Cardiac septum (tissue), 1 donor: Measurements from ENCODE around the gene KERA. TPM values are rescaled to one million over a fixed set of nuclear protein-coding genes. Genes with fewer than 3 reads are reported as not detected.

Experiments used
- DNase-seq: peaks from one replicate; pipeline ENCODE4 v3.0.0-alpha.2; 2020; ENCODE audit warnings: low spot score
- intact Hi-C: fragments of 100-400 bp; cut with DNase I; formaldehyde crosslinking; loops from one replicate; pipeline ENCODE4 v1.14.0; 2022
- total RNA-seq: library from RNA; stranded (reverse); fragmentation: NEBNext Ultra II Directional; extraction: Animal tissue kit (Norgen Biotek cat#: 25700); gene quantifications from one replicate; pipeline ENCODE4 v1.2.1, GENCODE V29; 2021
- donor health status: DM: no; HTN: no; CAD: no.

The KERA gene
- total RNA-seq, 1 donor from 2014 or later, result 0.19 TPM

DNA sequence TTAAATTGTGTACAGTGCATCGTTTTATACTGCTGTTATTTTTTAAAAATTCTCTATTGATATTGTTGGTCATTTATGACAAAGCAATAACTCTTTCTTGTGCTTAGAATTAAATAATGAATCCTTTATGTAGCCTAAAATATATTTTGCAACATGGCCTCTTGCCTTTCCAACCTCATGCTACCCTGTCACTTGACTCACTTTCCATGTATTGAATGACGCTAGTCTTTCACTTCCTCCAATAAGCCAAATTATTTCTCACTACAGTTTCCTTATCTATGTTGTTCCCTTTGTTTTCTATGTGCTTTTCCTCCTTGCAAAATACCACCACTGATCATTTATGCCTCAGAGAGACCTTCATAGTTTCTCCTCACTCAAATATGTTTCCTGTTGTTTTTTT, 36.7 kb downstream of the KERA start:
- intact Hi-C loops, result no loop called here
- no peak for DNase-seq

DNA sequence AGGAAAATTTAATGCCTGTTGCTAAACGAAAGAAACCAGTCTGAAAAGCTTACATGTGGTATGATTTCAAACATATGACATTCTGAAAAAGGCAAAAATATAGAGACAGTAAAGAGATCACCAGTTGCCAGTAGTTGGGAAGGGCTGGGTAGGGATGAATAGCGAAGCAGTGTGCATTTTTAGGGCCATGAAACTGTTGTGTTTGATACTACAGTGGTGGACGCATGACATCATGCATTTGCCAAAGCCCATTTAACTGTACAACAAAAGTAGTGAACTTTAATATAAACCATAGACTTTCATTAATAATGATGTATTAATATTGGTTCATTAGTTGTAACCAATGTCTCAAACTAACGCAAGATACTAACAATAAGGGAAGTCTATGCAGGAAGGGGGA, 38.4 kb downstream of the KERA start:
- intact Hi-C loops, result no loop called here
- DNase-seq, result no peak

DNA sequence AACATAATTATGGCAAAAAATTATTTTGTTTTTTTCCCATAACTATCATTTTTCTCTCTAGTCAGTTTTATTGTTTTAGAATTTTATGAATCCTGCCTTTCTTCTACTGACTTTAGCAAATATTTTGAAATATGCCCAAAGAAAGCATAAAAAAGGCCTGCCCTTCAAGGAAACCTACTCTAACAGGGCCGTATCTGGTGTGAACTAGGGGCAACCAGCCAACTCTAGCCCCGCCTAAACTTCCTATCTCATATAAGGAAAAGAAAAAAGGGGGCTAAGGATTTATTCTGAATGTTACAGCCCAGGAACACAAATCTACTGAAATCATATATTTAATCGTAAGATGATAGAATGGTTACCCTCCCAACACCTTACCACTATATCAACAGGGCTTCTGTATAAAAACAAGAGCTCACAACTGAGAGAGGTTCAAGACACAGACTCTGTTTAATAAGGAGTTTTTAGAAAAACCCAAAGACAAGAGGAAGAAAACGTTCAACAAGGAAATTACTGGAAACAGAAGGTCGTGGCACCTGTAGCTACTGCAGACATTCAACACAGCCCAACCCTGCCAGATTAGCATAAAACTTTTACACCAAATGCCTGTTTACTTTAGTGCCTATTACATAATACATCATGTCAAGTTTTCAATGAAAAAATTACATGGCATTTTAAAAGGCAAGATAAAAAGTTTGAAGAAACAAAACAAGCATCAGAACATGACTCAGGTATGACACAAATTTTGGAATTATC, 40.1 kb downstream of the KERA start:
- no peak for DNase-seq
- intact Hi-C loops, result no loop called here

DNA sequence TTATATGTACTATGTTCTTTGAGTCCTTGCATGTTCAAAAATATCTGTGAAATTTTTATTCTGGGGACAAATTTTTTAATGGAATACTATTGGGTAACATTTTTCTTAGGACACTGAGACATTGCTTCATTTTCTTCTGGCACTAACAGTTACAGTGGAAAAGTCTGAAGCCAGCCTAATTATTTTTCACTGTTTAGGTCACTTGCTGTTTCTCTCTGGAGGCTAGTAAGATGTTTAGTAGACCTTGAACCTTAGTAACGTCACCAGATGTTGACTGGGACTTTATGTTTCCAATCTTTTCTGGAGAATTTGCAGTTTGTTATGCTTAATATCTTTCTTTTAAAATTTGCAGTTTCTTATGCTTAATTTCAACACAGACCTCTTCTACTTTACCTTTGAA, 40.8 kb downstream of the KERA start:
- no peak for DNase-seq
- intact Hi-C loops, result no loop called here

DNA sequence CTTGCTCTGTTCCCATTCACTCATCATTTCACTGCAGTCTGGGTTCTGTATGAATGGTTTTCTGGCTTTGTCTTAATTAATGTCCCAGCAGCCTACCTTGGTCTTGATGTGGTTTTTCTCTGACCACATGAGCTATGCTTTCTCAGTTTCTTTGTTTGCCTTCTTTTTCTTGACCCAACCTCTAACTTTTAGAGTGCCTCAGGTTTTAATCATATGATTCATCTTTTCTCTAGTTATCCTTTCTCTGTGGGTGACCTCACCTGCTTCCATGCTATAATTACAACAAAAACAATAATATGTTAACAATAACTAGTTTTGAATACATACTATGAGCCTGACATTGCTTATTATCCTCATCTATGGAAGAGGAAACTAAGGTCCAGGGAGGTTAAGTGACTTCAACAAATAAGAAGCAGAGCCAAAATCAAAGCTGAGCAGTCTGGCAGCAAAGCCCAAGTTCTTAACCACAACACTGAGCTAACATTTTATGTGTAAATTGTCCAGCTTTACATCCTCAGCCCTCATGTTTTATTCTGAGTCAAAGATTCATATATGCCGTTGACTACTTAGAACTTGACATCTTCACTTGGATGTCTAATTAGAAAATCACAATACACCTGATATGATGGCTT, 48.4 kb downstream of the KERA start:
- DNase-seq, result no peak
- intact Hi-C loops, result no loop called here

DNA sequence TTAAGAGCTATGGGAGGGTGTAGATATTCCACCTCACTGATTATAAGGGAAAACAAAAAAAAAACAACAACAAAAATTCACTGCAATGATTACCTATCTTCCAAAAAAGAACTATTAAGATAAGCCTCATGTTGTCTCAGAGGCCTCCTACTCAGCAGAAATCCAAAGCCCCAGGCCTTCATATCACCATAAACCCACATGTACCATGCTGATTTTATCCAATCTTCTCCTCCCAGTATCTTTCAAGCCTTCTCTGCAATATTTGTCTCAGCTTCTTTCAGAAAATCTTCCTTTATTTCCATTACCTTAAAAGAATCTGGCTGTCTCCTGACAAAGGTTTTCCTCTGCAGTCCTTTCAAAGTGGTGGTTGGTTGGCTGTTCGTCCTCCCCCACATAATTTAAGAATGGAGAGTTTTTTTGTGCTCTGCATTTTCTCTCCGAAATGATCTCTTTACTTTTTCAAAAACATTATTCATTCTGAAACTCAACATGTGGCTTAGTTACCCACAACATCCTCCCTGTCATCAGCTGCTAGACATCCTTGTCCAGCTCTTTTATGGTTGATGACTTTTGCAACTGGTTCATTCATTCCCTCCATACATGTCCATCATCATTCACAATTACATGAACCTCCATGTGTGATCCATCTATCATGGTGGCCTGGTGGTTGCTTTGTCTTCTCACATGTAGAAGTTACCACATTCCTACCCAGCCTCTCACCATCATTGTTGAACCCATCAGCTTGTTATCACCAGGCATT, 50.1 kb downstream of the KERA start:
- no peak for DNase-seq
- intact Hi-C loops, result no loop called here

DNA sequence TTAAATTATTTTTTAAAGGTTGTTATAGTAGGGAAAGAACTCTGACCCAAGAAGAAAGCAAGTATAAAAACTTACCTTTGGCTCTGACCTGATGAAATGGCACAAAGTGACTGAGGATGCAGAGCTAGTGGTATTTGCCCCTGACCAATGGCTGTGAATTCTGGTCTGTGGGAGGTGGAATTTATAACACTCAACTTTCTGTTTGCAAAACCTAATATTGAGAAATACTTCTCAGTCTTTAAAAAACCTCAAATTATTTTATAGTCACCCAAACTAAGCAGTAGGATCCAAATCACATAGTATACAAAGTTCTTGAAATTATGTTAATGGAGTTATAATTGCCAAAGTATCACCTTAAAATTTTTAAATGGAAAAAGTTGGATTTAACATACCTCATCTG, 53.0 kb downstream of the KERA start, which contains the start of gene EPYC:
TSS of gene EPYC (minus strand) at position 101 of the 400 bp plus-strand sequence. CDS start 2,407 bp downstream, outside the sequence.
- intact Hi-C loops, result no loop called here

DNA sequence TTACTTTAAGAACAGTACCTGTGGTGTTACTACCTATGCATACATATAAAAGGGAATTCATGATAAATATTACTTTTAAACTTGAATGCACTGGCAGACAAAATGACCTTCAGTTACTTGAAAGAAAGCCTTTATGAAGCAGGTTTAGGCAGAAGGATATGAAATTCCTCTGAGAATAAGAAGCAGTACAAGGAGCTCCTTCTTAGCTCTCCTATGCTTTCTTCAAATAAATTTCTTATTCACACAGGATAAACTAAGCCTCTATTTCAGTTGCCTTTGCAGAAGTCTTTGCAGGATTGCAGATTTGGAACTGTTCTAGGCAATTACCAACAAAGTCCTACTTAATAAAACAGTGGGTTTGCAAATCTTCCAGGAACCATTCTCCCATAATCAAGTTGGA, 54.1 kb downstream of the KERA start:
- intact Hi-C loops, result no loop called here
- DNase-seq, result no peak

More for the DNA sequence above, 53.0 kb downstream of the KERA start, which contains the start of gene EPYC:
- no peak for DNase-seq

DNA sequence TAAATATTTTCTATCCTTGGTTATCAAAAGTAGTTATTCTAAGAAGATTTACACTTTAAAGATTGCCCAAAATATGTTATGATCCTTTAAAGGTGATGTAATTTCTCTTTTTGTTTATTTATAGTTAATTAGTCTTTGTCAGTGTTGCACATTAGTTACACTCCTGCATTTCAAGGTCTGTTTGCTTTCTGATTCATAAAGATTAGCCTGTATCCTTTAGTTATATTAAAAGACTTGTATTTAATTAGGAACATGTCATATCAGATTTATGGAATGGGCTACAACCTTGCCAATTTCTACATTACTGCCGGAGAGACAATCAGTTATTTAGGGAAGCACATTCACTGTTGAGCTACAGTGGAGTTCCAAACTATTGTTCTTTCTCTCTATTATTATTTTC, 56.5 kb downstream of the KERA start:
- no peak for DNase-seq
- intact Hi-C loops, result no loop called here

Other genes starting within 250 kb of the KERA start
- not detected for gene CCER1, start 102.8 kb downstream of the KERA start, total RNA-seq
- not detected for gene EPYC, start 53.1 kb downstream of the KERA start, total RNA-seq
- gene LUM, start 53.5 kb upstream of the KERA start, total RNA-seq, result 130 TPM
- 480 TPM for gene DCN, start 124.8 kb upstream of the KERA start, total RNA-seq